Breast epithelium (tissue), 4 donors: ENCODE measurements around the gene LAMA4. TPM values are rescaled to one million over a fixed set of nuclear protein-coding genes. Genes with fewer than 3 reads are reported as not detected.

Experiments
- DNase-seq, 2 donors: peaks; one replicate each; pipeline ENCODE4 v3.0.0-alpha.2; 2019; ENCODE audit warnings: low spot score in 2 of 2
- H3K27ac ChIP-seq, 2 donors: fragments of 200-600 bp; sonication (generic) in 1 of 2; one replicate each; pipeline ENCODE4 v1.5.1; 2016 to 2019; ENCODE audit warnings: mild to moderate bottlenecking in 1 of 2
- H3K27me3 ChIP-seq, 2 donors: fragments of 200-600 bp; sonication (generic) in 1 of 2; one replicate each; pipeline versions ENCODE4 v1.5.1 to v1.6.0; 2017 to 2019; ENCODE audit warnings: control low read depth in 1 of 2, mild to moderate bottlenecking in 1 of 2
- H3K36me3 ChIP-seq: fragments of 200-600 bp; one replicate; pipeline ENCODE4 v1.5.1; 2019
- H3K4me1 ChIP-seq, 2 donors: fragments of 200-600 bp; sonication (generic); one replicate each; pipeline ENCODE4 v1.5.1; 2016 to 2019; ENCODE audit warnings: control low read depth in 1 of 2
- H3K4me3 ChIP-seq, 3 donors: fragments of 200-600 bp; sonication (generic); 1 replicate in 2 of 3; 2 replicates in 1 of 3; pipeline ENCODE4 v1.5.1; 2016 to 2019; ENCODE audit warnings: mild to moderate bottlenecking in 3 of 3, moderate library complexity in 2 of 3
- H3K9me3 ChIP-seq, 2 donors: fragments of 200-600 bp; sonication (generic) in 1 of 2; one replicate each; pipeline ENCODE4 v1.5.1; 2016 to 2019; ENCODE audit warnings: control low read depth in 1 of 2
- CTCF ChIP-seq, 3 donors: fragments of 450-650 bp; IDR thresholded peaks; one replicate each; pipeline ENCODE4 v1.5.1; 2016 to 2017; ENCODE audit warnings: antibody characterized with exemption in 3 of 3, mild to moderate bottlenecking in 3 of 3, moderate library complexity in 3 of 3
- POLR2A ChIP-seq: fragments of 450-650 bp; IDR thresholded peaks from one replicate; pipeline ENCODE4 v1.6.1; 2016; ENCODE audit warnings: antibody characterized with exemption, mild to moderate bottlenecking, moderate library complexity
- POLR2AphosphoS5 ChIP-seq, 3 donors: sonication (generic); formaldehyde crosslinking; IDR thresholded peaks; one replicate each; pipeline ENCODE4 v1.6.1; 2017; ENCODE audit warnings: antibody characterized with exemption in 3 of 3
- intact Hi-C: fragments of 100-400 bp; cut with DNase I; formaldehyde crosslinking; loops from one replicate; pipeline ENCODE4 v1.15.1; 2023; ENCODE audit warnings: low total_unique reads
- total RNA-seq, 3 donors: library from RNA; depleted of rRNA; stranded (reverse); fragments of >200 nt; gene quantifications; one replicate each; pipeline ENCODE4 v1.1.0, GENCODE V29; 2016

The LAMA4 gene
- total RNA-seq, 3 donors from 2014 or later: 54.0 to 142 (median 129) TPM

DNA sequence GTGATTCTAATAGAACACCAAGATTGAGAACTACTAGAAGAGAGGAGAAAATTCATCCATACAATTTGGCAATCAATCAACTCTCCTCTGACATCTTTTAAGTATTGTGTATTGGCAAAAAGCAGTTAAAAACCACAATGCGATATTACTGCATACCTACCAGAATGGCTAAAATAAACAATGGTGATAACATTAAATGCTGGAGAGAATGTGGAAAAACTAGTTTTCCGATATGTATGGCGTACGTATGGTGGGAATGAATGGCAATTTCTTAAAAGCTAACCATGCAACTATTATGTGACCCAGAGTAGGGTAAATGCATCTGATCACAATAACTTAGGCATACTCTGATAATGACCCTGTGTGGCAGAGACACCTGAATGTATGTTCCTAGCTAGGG is 29.3 kb upstream of the LAMA4 start:
- no peaks in the 10 kb centered on the region for H3K4me1 ChIP-seq

GRCh38 chr6:112281821-112282615 is 27.7 kb upstream of the LAMA4 start:
- Histone ChIP-seq H3K4me1 (no peaks in the 10 kb centered on the region), H3K4me3 (no peak overlapping the region), H3K9me3 (no peaks in the 10 kb centered on the region), H3K36me3 (no peaks in the 10 kb centered on the region), H3K27me3 (no peaks in the 10 kb centered on the region), H3K27ac (peak overlapping the region in 1 of 2 donors; percentile 67)
- TF ChIP-seq POLR2AphosphoS5 (IDR thresholded peaks at IDR 0.05): no peak
- TF ChIP-seq CTCF (IDR thresholded peaks at IDR 0.05): peak in 1 of 3 donors; percentile 24
- intact Hi-C loops: no loop called here
- peak in 1 of 2 donors; percentile 35 for DNase-seq

More for the DNA sequence above, 29.3 kb upstream of the LAMA4 start:
- DNase-seq: no peak
- no peaks in the 10 kb centered on the region for H3K9me3 ChIP-seq
- no peak overlapping the region for H3K27ac ChIP-seq
- no peaks in the 10 kb centered on the region for H3K36me3 ChIP-seq
- intact Hi-C loops: no loop called here
- H3K27me3 ChIP-seq: no peaks in the 10 kb centered on the region
- TF ChIP-seq CTCF (IDR thresholded peaks at IDR 0.05) (no peak), POLR2AphosphoS5 (IDR thresholded peaks at IDR 0.05) (no peak), POLR2A (no peak)
- no peak overlapping the region for H3K4me3 ChIP-seq

DNA sequence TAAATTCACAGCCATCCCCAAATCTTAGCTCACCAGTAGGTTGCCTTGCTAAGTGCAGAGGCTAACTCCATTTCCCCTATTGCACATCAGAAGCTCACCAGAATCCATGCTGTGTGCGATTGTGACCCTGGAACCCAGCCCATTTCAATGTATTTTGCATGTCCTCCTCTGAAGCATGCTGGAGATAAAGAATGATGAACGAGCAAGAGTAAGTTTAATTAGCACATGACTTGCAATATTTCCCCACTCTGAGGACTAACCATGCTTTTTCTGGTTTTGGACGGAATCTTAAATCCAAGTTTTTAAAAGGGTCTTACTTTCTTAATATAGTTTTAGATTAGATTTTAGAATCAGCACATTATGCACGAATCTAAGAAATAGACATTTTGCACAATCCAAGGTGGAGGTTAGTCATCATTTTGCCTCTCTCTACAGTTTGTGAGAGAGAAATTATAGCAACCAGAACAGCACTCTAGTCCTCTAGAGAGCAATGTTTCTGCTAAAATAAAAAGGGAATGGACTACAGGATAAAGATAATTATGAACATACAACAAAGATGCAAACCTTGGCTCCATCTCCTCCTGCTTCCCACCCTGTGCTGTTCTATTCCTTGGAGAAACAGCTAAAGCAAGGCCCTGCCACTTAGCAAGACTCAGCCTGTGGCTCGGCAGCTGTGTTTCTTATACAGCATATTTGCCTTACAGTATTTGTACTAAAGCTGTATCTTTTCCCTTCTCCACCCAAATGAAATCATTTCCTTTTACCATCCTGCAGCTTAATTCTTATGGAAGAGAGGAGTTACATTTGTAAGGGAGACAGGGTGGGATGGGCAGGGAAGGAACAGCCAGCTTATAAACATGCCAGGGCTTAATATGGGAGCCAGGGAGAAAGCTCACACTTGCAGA is 24.9 kb upstream of the LAMA4 start:
- Histone ChIP-seq H3K27ac (no peak overlapping the region), H3K4me1 (no peaks in the 10 kb centered on the region), H3K36me3 (no peaks in the 10 kb centered on the region), H3K9me3 (no peaks in the 10 kb centered on the region), H3K4me3 (no peak overlapping the region), H3K27me3 (no peaks in the 10 kb centered on the region)
- DNase-seq: no peak
- intact Hi-C loops: no loop called here
- no peak for TF ChIP-seq POLR2AphosphoS5 (IDR thresholded peaks at IDR 0.05)
- TF ChIP-seq POLR2A: no peak
- no peak for TF ChIP-seq CTCF (IDR thresholded peaks at IDR 0.05)

- Histone ChIP-seq H3K9me3 (no peaks in the 10 kb centered on the region), H3K4me1 (no peaks in the 10 kb centered on the region), H3K27me3 (no peaks in the 10 kb centered on the region), H3K27ac (no peak overlapping the region), H3K36me3 (no peaks in the 10 kb centered on the region), H3K4me3 (no peak overlapping the region)
- TF ChIP-seq CTCF (IDR thresholded peaks at IDR 0.05): no peak
- no peak for TF ChIP-seq POLR2A
- TF ChIP-seq POLR2AphosphoS5 (IDR thresholded peaks at IDR 0.05): no peak
- intact Hi-C loops: no loop called here
- no peak for DNase-seq
Observed at GRCh38 chr6:112275365-112275764, 21.0 kb upstream of the LAMA4 start.

DNA sequence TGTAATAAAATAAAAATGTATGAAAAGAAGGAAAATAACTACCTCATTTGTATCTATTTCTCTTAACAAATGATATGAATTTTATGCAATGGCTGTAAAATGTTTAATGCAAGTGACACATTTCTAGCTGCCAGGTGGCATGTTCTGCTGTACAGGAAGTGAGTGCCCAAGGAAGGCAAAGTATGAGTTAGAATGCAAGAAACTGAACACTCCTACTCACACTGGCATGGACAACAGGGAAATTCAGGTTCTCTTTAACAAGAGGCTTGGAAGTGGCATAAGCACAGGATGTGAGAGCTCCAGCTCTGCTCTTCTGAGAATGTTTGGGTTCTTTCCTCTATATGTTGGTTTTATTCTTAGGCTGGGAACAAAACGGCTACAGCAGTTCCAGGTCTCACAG is 20.4 kb upstream of the LAMA4 start:
- H3K4me3 ChIP-seq: no peak overlapping the region
- DNase-seq: no peak
- no peaks in the 10 kb centered on the region for H3K36me3 ChIP-seq
- no peaks in the 10 kb centered on the region for H3K4me1 ChIP-seq
- intact Hi-C loops: no loop called here
- TF ChIP-seq POLR2A (no peak), POLR2AphosphoS5 (IDR thresholded peaks at IDR 0.05) (no peak), CTCF (IDR thresholded peaks at IDR 0.05) (no peak)
- no peaks in the 10 kb centered on the region for H3K27me3 ChIP-seq
- H3K9me3 ChIP-seq: no peaks in the 10 kb centered on the region
- H3K27ac ChIP-seq: no peak overlapping the region
